RWPE2 (cell line): ENCODE data around the gene SBNO2.

Experiments used
- ATAC-seq: fragments of 200-7000 bp; cut with Tn5 transposase; 3 replicates; pipeline ENCODE4 v1.9.1; 2021; ENCODE audit warnings: low read depth
- DNase-seq: peaks from one replicate; pipeline ENCODE4 v3.0.0-alpha.2; 2020; ENCODE audit warnings: low spot score
- H3K27ac ChIP-seq: fragments of 450-650 bp; 2 replicates; pipeline ENCODE4 v1.5.1; 2017; ENCODE audit warnings: mild to moderate bottlenecking; ENCODE audit not compliant: poor library complexity, severe bottlenecking
- H3K27me3 ChIP-seq: fragments of 250-450 bp; sonication (Bioruptor Pico); 2 replicates; pipeline ENCODE4 v1.5.1; 2021; ENCODE audit warnings: mild to moderate bottlenecking, moderate library complexity; ENCODE audit not compliant: insufficient read depth, poor library complexity, severe bottlenecking
- H3K36me3 ChIP-seq: fragments of 250-450 bp; sonication (Bioruptor Pico); 2 replicates; pipeline ENCODE4 v1.5.1; 2020; ENCODE audit warnings: low read depth, mild to moderate bottlenecking, moderate library complexity
- H3K4me1 ChIP-seq: fragments of 250-450 bp; sonication (Bioruptor Pico); 2 replicates; pipeline ENCODE4 v1.5.1; 2021; ENCODE audit warnings: mild to moderate bottlenecking, moderate library complexity; ENCODE audit not compliant: insufficient read depth, poor library complexity, severe bottlenecking
- H3K4me3 ChIP-seq: fragments of 250-450 bp; sonication (Bioruptor Pico); 2 replicates; pipeline ENCODE4 v1.5.1; 2021; ENCODE audit warnings: mild to moderate bottlenecking, moderate library complexity; ENCODE audit not compliant: severe bottlenecking
- H3K9me3 ChIP-seq: fragments of 250-450 bp; sonication (Bioruptor Pico); 2 replicates; pipeline ENCODE4 v1.5.1; 2021; ENCODE audit warnings: mild to moderate bottlenecking, moderate library complexity; ENCODE audit not compliant: severe bottlenecking
- TF ChIP-seq, protein P1 (sequence below): fragments of 450-650 bp; IDR thresholded peaks from one replicate; pipeline ENCODE4 v1.5.1; 2017; ENCODE audit warnings: mild to moderate bottlenecking, moderate library complexity; ENCODE audit not compliant: poor library complexity, severe bottlenecking

Gene SBNO2

DNA sequence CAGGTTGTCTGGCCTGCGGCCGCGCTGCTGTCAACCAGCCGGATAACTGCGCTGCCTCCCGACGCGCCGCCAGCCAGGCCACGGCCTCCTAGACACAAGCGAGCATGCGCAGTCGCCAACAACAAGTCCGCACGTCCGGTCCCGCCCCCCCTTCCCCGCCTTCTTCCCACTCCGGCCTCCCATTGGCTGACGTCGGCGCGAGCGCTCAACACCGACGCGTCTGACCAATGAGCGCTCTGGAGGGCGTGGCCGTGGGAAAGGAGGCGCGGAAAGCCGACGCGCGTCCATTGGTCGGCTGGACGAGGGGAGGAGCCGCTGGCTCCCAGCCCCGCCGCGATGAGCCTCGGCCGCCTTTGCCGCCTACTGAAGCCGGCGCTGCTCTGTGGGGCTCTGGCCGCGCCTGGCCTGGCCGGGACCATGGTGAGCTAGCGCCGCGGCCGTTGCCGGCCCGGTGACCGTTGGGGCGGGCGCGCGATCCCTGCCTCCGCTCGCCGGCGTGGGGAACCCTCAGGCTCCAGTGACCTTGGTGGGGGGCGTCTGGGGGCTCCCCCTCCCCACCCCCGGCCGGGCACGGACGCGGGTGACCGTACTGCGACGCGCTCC lies 70.3 kb downstream of the SBNO2 start, which contains the start of gene GPX4:
GPX4 (plus strand) TSS at position 287 of the 603 bp plus-strand sequence; CDS start at position 337, 50 bp downstream.
- peak within 1 kb of the TSS; percentile 70 for H3K4me3 ChIP-seq
- ATAC-seq, result peak; percentile 76
- DNase-seq, result peak; percentile 98
- peak within 1 kb of the TSS; percentile 94 for H3K27ac ChIP-seq
- peaks cover 26% of the 10 kb centered on the region for H3K36me3 ChIP-seq
- no peaks in the 10 kb centered on the region for H3K9me3 ChIP-seq
- H3K27me3 ChIP-seq, result no peaks in the 10 kb centered on the region
- TF ChIP-seq, protein P1, sequence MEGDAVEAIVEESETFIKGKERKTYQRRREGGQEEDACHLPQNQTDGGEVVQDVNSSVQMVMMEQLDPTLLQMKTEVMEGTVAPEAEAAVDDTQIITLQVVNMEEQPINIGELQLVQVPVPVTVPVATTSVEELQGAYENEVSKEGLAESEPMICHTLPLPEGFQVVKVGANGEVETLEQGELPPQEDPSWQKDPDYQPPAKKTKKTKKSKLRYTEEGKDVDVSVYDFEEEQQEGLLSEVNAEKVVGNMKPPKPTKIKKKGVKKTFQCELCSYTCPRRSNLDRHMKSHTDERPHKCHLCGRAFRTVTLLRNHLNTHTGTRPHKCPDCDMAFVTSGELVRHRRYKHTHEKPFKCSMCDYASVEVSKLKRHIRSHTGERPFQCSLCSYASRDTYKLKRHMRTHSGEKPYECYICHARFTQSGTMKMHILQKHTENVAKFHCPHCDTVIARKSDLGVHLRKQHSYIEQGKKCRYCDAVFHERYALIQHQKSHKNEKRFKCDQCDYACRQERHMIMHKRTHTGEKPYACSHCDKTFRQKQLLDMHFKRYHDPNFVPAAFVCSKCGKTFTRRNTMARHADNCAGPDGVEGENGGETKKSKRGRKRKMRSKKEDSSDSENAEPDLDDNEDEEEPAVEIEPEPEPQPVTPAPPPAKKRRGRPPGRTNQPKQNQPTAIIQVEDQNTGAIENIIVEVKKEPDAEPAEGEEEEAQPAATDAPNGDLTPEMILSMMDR, result no peak
- H3K4me1 ChIP-seq, result peaks cover 26% of the 10 kb centered on the region

DNA sequence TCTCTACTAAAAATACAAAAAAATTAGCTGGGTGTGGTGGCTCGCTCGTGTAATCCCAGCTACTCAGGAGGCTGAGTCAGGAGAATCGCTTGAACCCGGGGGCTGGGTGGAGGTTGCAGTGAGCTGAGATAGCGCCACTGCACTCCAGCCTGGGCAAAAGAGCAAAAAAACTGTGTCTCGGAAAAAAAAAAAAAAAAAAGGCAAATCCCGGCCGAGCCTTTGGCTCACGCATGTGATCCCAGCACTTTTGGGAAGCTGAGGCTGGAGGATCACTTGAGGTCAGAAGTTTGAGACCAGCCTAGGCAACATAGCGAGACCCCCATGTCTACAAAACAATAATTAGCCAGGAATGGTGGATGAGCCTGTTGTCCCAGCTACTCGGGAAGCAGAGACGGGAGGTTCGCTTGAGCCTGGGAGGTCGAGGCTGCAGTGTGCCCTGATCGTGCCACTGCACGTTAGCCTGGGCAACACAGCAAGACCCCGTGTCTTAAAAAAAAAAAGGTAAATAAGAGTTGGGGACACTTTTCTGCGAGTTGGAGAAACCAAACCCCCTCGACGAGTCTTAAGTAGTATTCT lies 70.8 kb downstream of the SBNO2 start:
- DNase-seq (no peak), ATAC-seq (no peak)
- peaks cover 29% of the 10 kb centered on the region for H3K4me1 ChIP-seq
- H3K4me3 ChIP-seq, result no peak overlapping the region
- TF ChIP-seq, protein P1, result no peak
- H3K36me3 ChIP-seq, result peaks cover 24% of the 10 kb centered on the region
- no peaks in the 10 kb centered on the region for H3K27me3 ChIP-seq
- H3K27ac ChIP-seq, result peak overlapping the region; percentile 94
- no peaks in the 10 kb centered on the region for H3K9me3 ChIP-seq

DNA sequence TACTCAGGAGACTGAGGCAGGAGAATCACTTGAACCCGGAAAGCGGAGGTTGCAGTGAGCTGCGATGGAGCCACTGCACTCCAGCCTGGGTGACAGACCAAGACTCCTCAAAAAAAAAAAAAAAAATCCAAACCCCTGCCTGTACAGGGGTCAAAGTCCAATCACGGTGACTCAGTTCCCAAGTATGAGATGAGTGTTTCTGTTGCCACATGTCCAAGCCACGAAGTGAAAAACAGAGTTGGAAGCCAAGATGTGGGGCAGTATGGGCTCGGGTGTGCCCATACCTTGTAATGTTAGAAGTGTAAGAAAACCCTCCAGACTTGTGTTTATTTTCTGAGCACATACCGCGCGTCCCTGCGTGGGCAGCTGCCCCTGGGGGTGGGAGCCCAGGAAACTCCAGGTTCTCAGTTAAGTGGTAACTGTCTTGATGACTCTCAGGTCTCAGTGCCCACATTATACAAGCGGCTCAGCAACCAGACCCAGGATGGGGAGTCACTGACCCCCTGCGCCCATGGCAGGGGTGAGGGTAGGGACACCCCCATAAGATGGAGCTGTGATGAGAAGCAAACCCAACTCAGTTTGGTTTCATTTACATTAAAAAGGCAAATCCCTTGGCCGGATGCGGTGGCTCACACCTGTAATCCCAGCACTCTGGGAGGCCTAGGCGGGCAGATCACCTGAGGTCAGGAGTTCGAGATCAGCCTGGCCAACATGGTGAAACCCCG lies 71.5 kb downstream of the SBNO2 start:
- H3K27ac ChIP-seq, result peak overlapping the region; percentile 94
- DNase-seq (peak; percentile 88), ATAC-seq (peak; percentile 38)

DNA sequence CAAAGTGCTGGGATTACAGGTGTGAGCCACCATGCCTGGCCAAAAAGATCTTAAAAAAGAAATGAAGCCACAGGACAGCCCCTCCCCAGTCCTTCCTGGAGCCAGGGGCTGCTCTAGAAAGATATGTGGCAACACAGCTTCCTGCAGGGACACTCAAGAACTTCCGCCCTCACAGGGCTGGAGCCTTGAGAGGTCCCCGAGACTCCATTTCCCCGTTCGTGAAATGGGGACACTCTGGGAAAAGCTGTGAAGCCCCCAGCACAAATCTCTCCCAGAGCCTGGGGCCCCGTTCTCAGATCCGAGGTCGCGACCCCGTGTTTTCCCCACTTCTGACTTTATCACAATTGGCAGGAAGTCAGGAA lies 72.8 kb downstream of the SBNO2 start:
- TF ChIP-seq, protein P1, result no peak
- Histone ChIP-seq H3K36me3 (peaks cover 9% of the 10 kb centered on the region), H3K27me3 (no peaks in the 10 kb centered on the region), H3K9me3 (no peaks in the 10 kb centered on the region), H3K27ac (peak overlapping the region; percentile 94), H3K4me1 (peaks cover 29% of the 10 kb centered on the region), H3K4me3 (no peak overlapping the region)
- no peak for ATAC-seq
- no peak for DNase-seq

More for the DNA sequence above, 71.5 kb downstream of the SBNO2 start:
- Histone ChIP-seq H3K36me3 (peaks cover 21% of the 10 kb centered on the region), H3K9me3 (no peaks in the 10 kb centered on the region), H3K27me3 (no peaks in the 10 kb centered on the region), H3K4me3 (no peak overlapping the region), H3K4me1 (peaks cover 29% of the 10 kb centered on the region)
- TF ChIP-seq, protein P1, result no peak
